NCI-H1048 (cell line): ENCODE data around the gene C4orf54.

Experiments
- DNase-seq: peaks from one replicate; lab custom pipeline; 2025; lab: John Stamatoyannopoulos, UW

C4orf54 gene

GRCh38 chr4:99657798-99658197 lies at the start of gene C4orf54:
Gene C4orf54, minus strand, starts transcription at chr4:99657828. Its CDS starts 3,180 bp downstream, at chr4:99654648.
- DNase-seq: no peak

- DNase-seq: no peak
These were observed 48.3 kb upstream of the C4orf54 start for GRCh38 chr4:99705891-99706290.

- DNase-seq: no peak
These were observed 39.2 kb upstream of the C4orf54 start for GRCh38 chr4:99696801-99697200.

GRCh38 chr4:99693140-99693539 lies 35.5 kb upstream of the C4orf54 start:
- no peak for DNase-seq

GRCh38 chr4:99690990-99691389 lies 33.4 kb upstream of the C4orf54 start:
- DNase-seq: no peak

GRCh38 chr4:99690472-99690871 lies 32.8 kb upstream of the C4orf54 start:
- DNase-seq: no peak

- no peak for DNase-seq
These were observed 29.5 kb upstream of the C4orf54 start for GRCh38 chr4:99687120-99687519.

GRCh38 chr4:99685234-99685633 lies 27.6 kb upstream of the C4orf54 start:
- DNase-seq: no peak

GRCh38 chr4:99683895-99684294 lies 26.3 kb upstream of the C4orf54 start:
- no peak for DNase-seq

GRCh38 chr4:99679976-99680375 lies 22.3 kb upstream of the C4orf54 start:
- DNase-seq: no peak

GRCh38 chr4:99679204-99679603 lies 21.6 kb upstream of the C4orf54 start:
- no peak for DNase-seq

GRCh38 chr4:99677161-99677560 lies 19.5 kb upstream of the C4orf54 start:
- no peak for DNase-seq

- DNase-seq: no peak
These were observed 12.9 kb upstream of the C4orf54 start for GRCh38 chr4:99670409-99671073.

- no peak for DNase-seq
These were observed 11.5 kb upstream of the C4orf54 start for GRCh38 chr4:99669084-99669483.

GRCh38 chr4:99668472-99668871 lies 10.8 kb upstream of the C4orf54 start:
- DNase-seq: no peak

- no peak for DNase-seq
These were observed 8.4 kb upstream of the C4orf54 start for GRCh38 chr4:99665983-99666382.

GRCh38 chr4:99664716-99665115 lies 7.1 kb upstream of the C4orf54 start:
- no peak for DNase-seq

GRCh38 chr4:99661907-99662306 lies 4.3 kb upstream of the C4orf54 start:
- DNase-seq: no peak

GRCh38 chr4:99658666-99659065 lies 1.0 kb upstream of the C4orf54 start:
- no peak for DNase-seq

GRCh38 chr4:99655308-99656081 lies 2.1 kb downstream of the C4orf54 start:
- DNase-seq: no peak

- no peak for DNase-seq
These were observed 3.3 kb downstream of the C4orf54 start for GRCh38 chr4:99654361-99654761.

- no peak for DNase-seq
These were observed 3.7 kb downstream of the C4orf54 start for GRCh38 chr4:99653916-99654315.

- DNase-seq: no peak
These were observed 4.8 kb downstream of the C4orf54 start for GRCh38 chr4:99652596-99653436.
